ENCODE measurements around the gene STAT3. TPM values are rescaled to one million over a fixed set of nuclear protein-coding genes. Genes with fewer than 3 reads are reported as not detected.

The STAT3 gene
- total and polyA plus RNA-seq, 2 of the 13 experiments (the other 11 are each of a cell fraction or from before 2014, with no cell fraction given), result 61.8 to 62.4 TPM

DNA sequence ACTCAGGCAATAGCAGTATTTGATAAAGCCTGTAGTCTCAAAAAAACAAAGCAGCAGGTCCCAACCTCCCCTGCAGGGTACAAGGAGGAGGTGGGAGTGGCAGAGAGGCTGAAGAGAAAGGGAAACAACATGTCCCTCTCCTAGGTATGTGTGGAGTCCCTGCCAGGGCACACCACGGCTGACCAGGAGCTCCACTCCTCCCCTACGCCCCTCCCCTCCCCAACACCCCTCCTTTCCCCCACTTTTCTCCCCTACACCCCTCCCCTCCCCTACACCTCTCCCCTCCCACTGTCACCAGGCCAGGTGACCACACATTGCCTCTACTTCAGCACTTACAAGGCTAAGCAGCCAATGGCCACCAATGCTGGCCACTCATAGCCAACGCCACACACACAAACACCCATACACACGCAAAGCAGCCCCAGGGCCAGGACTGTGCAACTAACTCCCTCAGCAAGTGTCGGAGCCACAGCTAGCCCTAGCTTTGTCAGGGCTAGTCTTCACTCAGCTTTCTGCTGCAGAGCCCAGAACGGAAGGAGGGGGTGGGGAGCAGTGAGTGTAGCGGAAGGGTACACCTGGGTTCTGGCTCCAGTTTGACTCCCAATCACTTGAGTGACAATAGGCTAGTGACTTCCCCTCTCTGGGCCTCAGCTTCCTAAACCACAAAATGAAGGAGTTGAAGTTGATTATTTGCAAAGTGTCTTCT lies 26.6 kb upstream of the STAT3 start (continued):
- TF ChIP-seq ARHGAP35 (CRISPR knock-in tag; IDR thresholded peaks at IDR 0.05; ENCODE audit: borderline replicate concordance), result no peak
- no peak for TF ChIP-seq NR3C1 (CRISPR knock-in tag; IDR thresholded peaks at IDR 0.05)
- TF ChIP-seq, protein P1, sequence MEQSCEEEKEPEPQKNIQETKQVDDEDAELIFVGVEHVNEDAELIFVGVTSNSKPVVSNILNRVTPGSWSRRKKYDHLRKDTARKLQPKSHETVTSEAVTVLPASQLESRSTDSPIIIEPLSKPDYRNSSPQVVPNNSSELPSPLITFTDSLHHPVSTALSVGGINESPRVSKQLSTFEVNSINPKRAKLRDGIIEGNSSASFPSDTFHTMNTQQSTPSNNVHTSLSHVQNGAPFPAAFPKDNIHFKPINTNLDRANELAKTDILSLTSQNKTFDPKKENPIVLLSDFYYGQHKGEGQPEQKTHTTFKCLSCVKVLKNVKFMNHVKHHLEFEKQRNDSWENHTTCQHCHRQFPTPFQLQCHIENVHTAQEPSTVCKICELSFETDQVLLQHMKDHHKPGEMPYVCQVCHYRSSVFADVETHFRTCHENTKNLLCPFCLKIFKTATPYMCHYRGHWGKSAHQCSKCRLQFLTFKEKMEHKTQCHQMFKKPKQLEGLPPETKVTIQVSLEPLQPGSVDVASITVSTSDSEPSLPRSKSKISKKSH (CRISPR knock-in tag; IDR thresholded peaks at IDR 0.05; ENCODE audit: borderline replicate concordance), result no peak

DNA sequence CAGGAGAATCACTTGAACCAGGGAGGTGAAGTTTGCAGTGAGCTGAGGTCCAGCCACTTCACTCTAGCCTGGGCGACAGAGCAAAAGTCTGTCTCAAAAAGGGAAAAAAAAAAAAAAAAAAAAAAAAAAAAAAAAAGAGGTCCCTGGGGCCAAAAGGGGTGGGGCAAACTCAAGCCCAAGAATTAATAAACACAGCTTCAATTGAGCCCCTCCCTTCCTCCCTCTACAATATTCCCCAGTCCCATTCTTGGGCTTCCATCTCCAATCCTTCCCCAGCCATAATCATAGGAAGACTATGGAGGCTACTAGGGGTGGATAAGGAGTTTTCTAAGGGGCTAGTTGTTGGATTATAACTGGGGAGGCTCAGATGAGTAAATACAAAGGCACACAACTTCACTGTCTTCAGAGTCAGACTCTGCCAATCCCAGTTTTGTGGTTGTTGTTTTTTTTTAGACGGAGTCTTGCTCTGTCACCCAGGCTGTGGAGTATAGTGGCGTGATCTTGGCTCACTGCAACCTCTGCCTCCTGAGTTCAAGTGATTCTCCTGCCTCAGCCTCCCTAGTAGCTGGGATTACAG lies 25.3 kb upstream of the STAT3 start:
- no peak overlapping the region for H2AFZ ChIP-seq (ENCODE audit: low read length)
- TF ChIP-seq ZNF569 (CRISPR knock-in tag; IDR thresholded peaks at IDR 0.05; ENCODE audit: borderline replicate concordance) (no peak), EHMT2 (IDR thresholded peaks at IDR 0.05; ENCODE audit: borderline replicate concordance, low read depth, low read length) (no peak), ZKSCAN1 (IDR thresholded peaks at IDR 0.05; ENCODE audit: low read length) (no peak), DR1 (CRISPR knock-in tag; IDR thresholded peaks at IDR 0.05) (no peak), ZIK1 (CRISPR knock-in tag; IDR thresholded peaks at IDR 0.05; ENCODE audit: borderline replicate concordance, low read depth) (no peak), NFATC3 (CRISPR knock-in tag; IDR thresholded peaks at IDR 0.05) (no peak), FOXM1 (CRISPR knock-in tag; IDR thresholded peaks at IDR 0.05) (no peak), MBNL3 (CRISPR knock-in tag; conservative IDR thresholded peaks at IDR 0.05) (no peak), AGO1 (IDR thresholded peaks at IDR 0.05; ENCODE audit: low read depth, low read length, poor library complexity, severe bottlenecking) (no peak)
- TF ChIP-seq, protein P2, sequence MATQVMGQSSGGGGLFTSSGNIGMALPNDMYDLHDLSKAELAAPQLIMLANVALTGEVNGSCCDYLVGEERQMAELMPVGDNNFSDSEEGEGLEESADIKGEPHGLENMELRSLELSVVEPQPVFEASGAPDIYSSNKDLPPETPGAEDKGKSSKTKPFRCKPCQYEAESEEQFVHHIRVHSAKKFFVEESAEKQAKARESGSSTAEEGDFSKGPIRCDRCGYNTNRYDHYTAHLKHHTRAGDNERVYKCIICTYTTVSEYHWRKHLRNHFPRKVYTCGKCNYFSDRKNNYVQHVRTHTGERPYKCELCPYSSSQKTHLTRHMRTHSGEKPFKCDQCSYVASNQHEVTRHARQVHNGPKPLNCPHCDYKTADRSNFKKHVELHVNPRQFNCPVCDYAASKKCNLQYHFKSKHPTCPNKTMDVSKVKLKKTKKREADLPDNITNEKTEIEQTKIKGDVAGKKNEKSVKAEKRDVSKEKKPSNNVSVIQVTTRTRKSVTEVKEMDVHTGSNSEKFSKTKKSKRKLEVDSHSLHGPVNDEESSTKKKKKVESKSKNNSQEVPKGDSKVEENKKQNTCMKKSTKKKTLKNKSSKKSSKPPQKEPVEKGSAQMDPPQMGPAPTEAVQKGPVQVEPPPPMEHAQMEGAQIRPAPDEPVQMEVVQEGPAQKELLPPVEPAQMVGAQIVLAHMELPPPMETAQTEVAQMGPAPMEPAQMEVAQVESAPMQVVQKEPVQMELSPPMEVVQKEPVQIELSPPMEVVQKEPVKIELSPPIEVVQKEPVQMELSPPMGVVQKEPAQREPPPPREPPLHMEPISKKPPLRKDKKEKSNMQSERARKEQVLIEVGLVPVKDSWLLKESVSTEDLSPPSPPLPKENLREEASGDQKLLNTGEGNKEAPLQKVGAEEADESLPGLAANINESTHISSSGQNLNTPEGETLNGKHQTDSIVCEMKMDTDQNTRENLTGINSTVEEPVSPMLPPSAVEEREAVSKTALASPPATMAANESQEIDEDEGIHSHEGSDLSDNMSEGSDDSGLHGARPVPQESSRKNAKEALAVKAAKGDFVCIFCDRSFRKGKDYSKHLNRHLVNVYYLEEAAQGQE (IDR thresholded peaks at IDR 0.05; ENCODE audit: borderline replicate concordance in 1 of 2, low read depth in 1 of 2, low read length in 2 of 2), result no peak
- DNase-seq (ENCODE audit: low spot score) (no peak), ATAC-seq (no peak), FAIRE-seq (no peak)
- ChIA-PET POLR2A (interaction anchor here (2.6 kb wide), 1 partner anchor 10 kb away, joined by 11 read pairs; the partner anchor contains the start of gene CAVIN1), CTCF (ENCODE audit: low intra/inter-chr PET ratio, low total read pairs) (no interaction called here)
- peaks cover 2 to 6% of the 10 kb centered on the region in 2 experiments; a peak in 2 of 5 replicates for H3K36me3 ChIP-seq (replicated peaks in 1 of 2; ENCODE audit: control insufficient read depth in 1 of 2, insufficient read depth in 2 of 2, low read length in 2 of 2)
- intact Hi-C loops (cut with micrococcal nuclease; ENCODE audit: unreplicated experiment), result no loop called here
- no peak overlapping the region for H3K4me3 ChIP-seq (replicated peaks in 1 of 3; ENCODE audit: insufficient read depth in 1 of 3, low read depth in 2 of 3, low read length in 3 of 3)
- peaks cover 3% of the 10 kb centered on the region for H3K79me2 ChIP-seq (ENCODE audit: insufficient read depth, low read length)
- H3K4me2 ChIP-seq (ENCODE audit: low read depth, low read length), result no peak overlapping the region
- 95% methylated on average over 3 of the region's 3 CpGs for WGBS (ENCODE audit: low lambda C conversion rate)
- no peaks in the 10 kb centered on the region for H4K20me1 ChIP-seq (ENCODE audit: insufficient read depth, low read length)
- no TSS peak for BruUV-seq (replicated peaks)
- in situ Hi-C loops (cut with HindIII; ENCODE audit: extremely low pct_ligation_motif_present, low pct_unique_long_range_greater_than_20kb), result no loop called here
- no peaks in the 10 kb centered on the region for H3K9me3 ChIP-seq (ENCODE audit: low read length)
- no peak overlapping the region for H3K27ac ChIP-seq (ENCODE audit: extremely low read length, insufficient read depth, low read length)
- H3K9ac ChIP-seq (ENCODE audit: insufficient read depth, low read depth, low read length), result no peak overlapping the region
- H3K27me3 ChIP-seq (ENCODE audit: control insufficient read depth in 1 of 2, insufficient read depth in 2 of 2, low read length in 2 of 2), result no peaks in the 10 kb centered on the region
- no peaks in the 10 kb centered on the region for H3K4me1 ChIP-seq (ENCODE audit: insufficient read depth, low read length)
